SU-DHL-6 (cell line): ENCODE results near the gene DOCK6.

ENCODE experiments used
- H2AFZ ChIP-seq: fragments of 200-600 bp; sonication (generic); 2 replicates; pipeline ENCODE4 v1.6.1; 2014; ENCODE audit warnings: low read depth, mild to moderate bottlenecking, moderate library complexity, mixed read lengths, antibody characterized with exemption, low read length; ENCODE audit not compliant: severe bottlenecking
- H3F3A ChIP-seq: fragments of 200-600 bp; shearing (Covaris generic); 2 replicates; pipeline ENCODE4 v1.6.0; 2016; ENCODE audit warnings: antibody characterized with exemption, mild to moderate bottlenecking; ENCODE audit not compliant: insufficient read depth
- H3K27ac ChIP-seq: fragments of 200-600 bp; sonication (generic); 2 replicates; pipeline ENCODE4 v1.5.1; 2016; ENCODE audit warnings: low read depth, mild to moderate bottlenecking, low read length, moderate library complexity, mixed read lengths
- H3K27me3 ChIP-seq: fragments of 200-600 bp; sonication (generic), shearing (Covaris generic); 2 replicates; pipeline ENCODE4 v1.6.0; 2014; ENCODE audit warnings: mild to moderate bottlenecking, low read length
- H3K36me3 ChIP-seq: fragments of 200-600 bp; sonication (generic); 2 replicates; pipeline ENCODE4 v1.6.1; 2014; ENCODE audit warnings: mild to moderate bottlenecking, low read length, mixed read lengths
- H3K4me2 ChIP-seq: fragments of 300-600, 200-600 bp; shearing (Covaris generic), sonication (generic); 2 replicates; pipeline ENCODE4 v1.6.0; 2014; ENCODE audit warnings: low read length, low read depth, mild to moderate bottlenecking; ENCODE audit not compliant: poor library complexity, severe bottlenecking
- H3K4me3 ChIP-seq: fragments of 200-600 bp; sonication (generic); 2 replicates; pipeline ENCODE4 v1.5.1; 2014; ENCODE audit warnings: antibody characterized with exemption, low read length, mild to moderate bottlenecking, mixed read lengths; ENCODE audit not compliant: insufficient read depth, poor library complexity, severe bottlenecking
- H3K79me2 ChIP-seq: fragments of 200-600 bp; sonication (generic); 2 replicates; pipeline ENCODE4 v1.6.1; 2014; ENCODE audit warnings: mild to moderate bottlenecking, low read length, moderate library complexity; ENCODE audit not compliant: insufficient read depth
- H3K9ac ChIP-seq: fragments of 200-600 bp; sonication (generic); 2 replicates; pipeline ENCODE4 v1.7.0; 2014; ENCODE audit warnings: mild to moderate bottlenecking, low read length
- H3K9me2 ChIP-seq: fragments of 200-600 bp; sonication (generic); replicated peaks from 2 replicates; pipeline ENCODE4 v1.6.1; 2014; ENCODE audit warnings: low read length; ENCODE audit not compliant: insufficient read depth
- H3K9me3 ChIP-seq: fragments of 200-600 bp; sonication (generic); 2 replicates; pipeline ENCODE4 v1.6.1; 2014; ENCODE audit warnings: low read length, mixed read lengths; ENCODE audit not compliant: insufficient read depth
- H4K20me1 ChIP-seq: fragments of 200-600 bp; sonication (generic); 2 replicates; pipeline ENCODE4 v1.6.1; 2014; ENCODE audit warnings: low read depth, mild to moderate bottlenecking, antibody characterized with exemption, low read length, moderate library complexity, mixed read lengths
- CTCF ChIP-seq: fragments of 200-600 bp; sonication (generic); IDR thresholded peaks from one replicate; pipeline ENCODE4 v1.5.1; 2017; ENCODE audit warnings: antibody characterized with exemption, mild to moderate bottlenecking, low read length, moderate library complexity; ENCODE audit not compliant: insufficient read depth, poor library complexity, severe bottlenecking
- EZH2phosphoT487 ChIP-seq: fragments of 200-600 bp; sonication (generic), shearing (Covaris generic); conservative IDR thresholded peaks from 2 replicates; pipeline ENCODE4 v1.6.1; 2018; ENCODE audit warnings: mild to moderate bottlenecking, antibody characterized with exemption, low read length, moderate library complexity, mixed read lengths

The DOCK6 gene

GRCh38 chr19:11236324-11237301 is 25.7 kb downstream of the DOCK6 start:
- Histone ChIP-seq H4K20me1 (no peaks in the 10 kb centered on the region), H3K27me3 (no peaks in the 10 kb centered on the region), H3K9me2 (no peaks in the 10 kb centered on the region), H3K79me2 (no peaks in the 10 kb centered on the region), H3K27ac (no peak overlapping the region), H3K36me3 (no peaks in the 10 kb centered on the region), H3K9ac (no peak overlapping the region), H3K9me3 (no peaks in the 10 kb centered on the region), H2AFZ (no peak overlapping the region), H3K4me2 (no peak overlapping the region), H3K4me3 (no peak overlapping the region), H3F3A (no peaks in the 10 kb centered on the region)
- TF ChIP-seq EZH2phosphoT487 (no peak), CTCF (no peak)

GRCh38 chr19:11234486-11235075 is 27.7 kb downstream of the DOCK6 start:
- Histone ChIP-seq H3K27me3 (no peaks in the 10 kb centered on the region), H3K9me3 (no peaks in the 10 kb centered on the region), H3K36me3 (no peaks in the 10 kb centered on the region), H2AFZ (no peak overlapping the region), H3K79me2 (no peaks in the 10 kb centered on the region), H4K20me1 (no peaks in the 10 kb centered on the region), H3K4me3 (no peak overlapping the region), H3K4me2 (no peak overlapping the region), H3K9ac (no peak overlapping the region), H3F3A (no peaks in the 10 kb centered on the region), H3K27ac (no peak overlapping the region), H3K9me2 (no peaks in the 10 kb centered on the region)
- TF ChIP-seq EZH2phosphoT487 (no peak), CTCF (no peak)

- Histone ChIP-seq H3K79me2 (no peaks in the 10 kb centered on the region), H4K20me1 (no peaks in the 10 kb centered on the region), H3K9me3 (no peaks in the 10 kb centered on the region), H3K27me3 (no peaks in the 10 kb centered on the region), H3K4me2 (no peak overlapping the region), H3F3A (no peaks in the 10 kb centered on the region), H3K36me3 (no peaks in the 10 kb centered on the region), H3K9ac (no peak overlapping the region), H3K27ac (no peak overlapping the region), H2AFZ (no peak overlapping the region), H3K4me3 (no peak overlapping the region), H3K9me2 (no peaks in the 10 kb centered on the region)
- TF ChIP-seq CTCF (no peak), EZH2phosphoT487 (no peak)
Observed at GRCh38 chr19:11233073-11233472, 29.3 kb downstream of the DOCK6 start.
